Fibroblast of skin of right quadriceps (primary cell): ENCODE results near the gene CACNB1.

Experiments
- DNase-seq: peaks from one replicate; pipeline ENCODE4 v3.0.0-alpha.2; 2013

Gene CACNB1

GRCh38 chr17:39197380-39198185 lies at the start of gene CACNB1:
Gene CACNB1, minus strand, starts transcription at chr17:39197669. Its CDS starts 174 bp downstream, at chr17:39197495.
- peak; percentile 79 for DNase-seq

GRCh38 chr17:39246274-39246673 lies 48.8 kb upstream of the CACNB1 start:
- DNase-seq: no peak

DNA sequence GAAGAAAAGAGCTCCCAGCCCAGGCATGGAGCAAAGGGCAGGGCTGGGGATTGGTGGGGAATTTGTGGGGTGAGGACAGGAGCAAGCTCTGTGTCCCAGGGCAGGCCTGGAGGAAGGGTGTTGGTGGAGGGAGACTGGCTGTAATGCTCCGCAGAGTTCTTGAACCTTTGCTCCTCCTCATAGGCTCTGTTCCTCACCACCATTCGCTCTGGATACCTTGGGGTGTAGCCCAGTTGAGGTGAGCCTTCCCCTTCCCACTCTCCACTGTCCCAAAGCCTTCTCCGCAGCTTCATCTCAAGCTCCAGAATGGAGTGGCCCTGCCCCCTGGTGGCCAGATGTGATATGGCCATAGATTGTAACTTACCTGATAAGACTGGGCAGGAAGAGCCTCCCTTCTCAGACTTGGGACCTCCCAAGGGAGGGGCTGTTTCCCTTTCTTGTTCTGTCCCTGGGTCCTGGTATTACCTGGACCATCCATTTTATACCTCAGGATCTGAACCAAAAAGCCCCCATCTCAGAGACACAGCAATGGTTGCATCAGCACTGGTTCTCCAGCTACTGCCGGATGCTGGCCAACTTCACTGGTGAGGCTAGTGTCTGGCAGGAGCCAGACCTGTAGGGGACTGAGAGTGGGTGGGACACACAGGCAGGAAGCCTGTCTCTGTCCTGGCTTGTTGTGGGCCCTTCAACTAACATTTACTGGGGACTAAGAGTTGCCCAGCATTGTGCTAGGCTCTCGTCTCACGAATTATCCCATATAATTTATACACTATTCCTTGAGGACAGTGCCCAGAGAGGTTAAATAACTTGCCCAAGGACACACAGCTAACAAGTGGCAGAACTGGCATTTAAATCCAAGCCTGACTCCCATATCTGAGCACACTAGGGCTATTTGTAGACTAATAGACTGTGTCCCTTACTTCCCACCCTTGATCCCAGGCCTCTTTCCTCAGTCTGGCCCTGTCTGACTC lies 47.4 kb upstream of the CACNB1 start:
- peak; percentile 74 for DNase-seq

DNA sequence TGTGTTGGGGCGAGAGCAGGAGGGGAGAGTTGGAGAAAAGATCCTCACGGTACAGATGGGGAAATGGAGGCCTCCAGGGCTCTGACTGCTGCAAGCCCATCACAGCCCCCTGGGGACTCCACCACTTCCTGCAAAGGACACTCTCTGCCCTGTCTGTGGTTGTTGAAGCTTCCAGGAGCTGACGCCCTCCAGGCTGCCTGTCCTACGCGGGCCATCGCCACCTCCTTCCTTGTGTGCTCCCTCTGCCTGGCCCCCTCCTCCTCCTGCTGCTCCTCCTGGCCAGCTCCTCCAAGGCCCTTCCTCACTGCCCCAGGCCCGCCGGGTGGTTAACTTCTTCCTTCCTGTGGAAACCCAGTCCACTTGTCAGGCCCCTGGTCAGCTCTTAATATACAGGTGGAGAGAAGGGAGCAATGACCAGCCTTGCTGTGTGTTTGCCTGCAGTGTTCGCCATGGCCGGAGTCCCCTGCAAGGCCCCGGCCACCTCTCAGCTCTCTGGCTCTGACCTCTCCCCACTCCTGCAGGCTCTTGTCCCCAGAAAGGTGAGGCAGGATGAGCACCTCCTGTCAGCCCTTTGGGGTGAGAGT lies 46.6 kb upstream of the CACNB1 start:
- DNase-seq: peak; percentile 45

DNA sequence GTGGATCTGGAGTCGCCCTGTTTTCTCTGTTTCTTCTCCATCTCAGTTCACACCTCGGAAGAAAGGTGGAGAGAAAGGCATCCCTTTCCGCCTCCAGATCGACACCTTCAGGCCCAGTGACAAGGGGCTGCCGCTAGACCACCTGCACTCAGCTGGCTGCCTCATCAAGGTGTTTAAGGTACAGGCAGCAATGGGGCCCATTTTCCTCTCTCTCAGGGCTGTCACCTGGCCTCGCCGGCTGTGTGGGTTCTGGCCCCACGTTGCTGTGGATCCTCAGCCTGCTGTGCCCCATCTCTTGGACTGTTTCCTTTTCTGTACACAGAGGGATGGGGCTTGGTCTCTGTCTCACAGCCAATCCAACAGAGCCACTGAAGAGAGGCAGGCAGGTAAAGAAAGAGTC lies 45.7 kb upstream of the CACNB1 start:
- DNase-seq: no peak

DNA sequence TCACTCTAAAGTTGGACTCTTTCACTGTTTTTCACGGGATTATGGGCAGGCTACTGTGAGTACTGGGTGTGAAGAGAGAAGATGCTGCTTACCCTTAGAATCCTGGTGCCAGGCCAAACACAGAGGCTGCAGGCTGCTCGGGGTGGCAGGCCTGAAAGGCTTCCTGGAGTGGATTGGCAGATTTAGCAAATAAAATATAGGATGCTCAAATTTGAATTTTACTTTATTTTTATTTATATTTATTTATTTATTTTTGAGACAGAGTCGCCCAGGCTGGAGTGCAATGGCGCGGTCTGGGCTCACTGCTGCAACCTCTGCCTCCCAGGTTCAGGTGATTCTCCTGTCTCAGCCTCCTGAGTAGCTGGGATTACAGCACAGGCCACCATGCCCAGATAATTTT lies 43.2 kb upstream of the CACNB1 start:
- DNase-seq: no peak

DNA sequence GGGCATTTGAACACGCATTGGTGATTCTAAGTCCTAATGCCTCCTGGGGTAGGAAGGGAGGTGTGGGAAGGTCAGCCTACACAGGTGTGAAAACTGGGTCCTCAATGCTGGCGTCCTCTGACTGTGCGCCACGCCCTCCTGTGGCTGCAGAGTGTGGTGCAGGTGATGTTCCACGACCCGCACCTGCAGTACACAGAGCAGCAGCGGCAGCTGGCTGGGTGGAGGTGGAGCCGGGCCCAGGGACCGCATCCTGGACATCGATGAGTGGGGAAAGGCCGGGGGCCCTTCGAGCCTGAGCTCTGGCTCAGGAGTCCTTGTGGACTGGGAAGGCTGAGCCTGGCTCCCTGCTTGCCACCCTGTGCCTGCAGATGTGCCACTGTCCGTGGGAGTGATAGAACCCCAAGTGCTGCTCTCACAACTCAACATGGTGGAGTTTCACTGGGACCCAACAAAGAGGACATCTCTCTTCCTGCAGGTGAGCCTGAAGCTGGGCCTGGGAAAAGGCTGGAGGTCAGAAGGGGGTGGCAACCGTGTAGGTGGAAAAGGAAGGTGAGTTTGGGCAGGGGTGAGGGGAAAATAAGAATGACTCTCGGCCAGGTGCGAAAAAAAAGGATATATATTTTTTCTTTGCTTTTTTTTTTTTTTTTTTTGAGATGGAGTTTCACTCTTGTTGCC lies 42.3 kb upstream of the CACNB1 start:
- DNase-seq: no peak

- DNase-seq: no peak
Observed at GRCh38 chr17:39238311-39238972, 41.0 kb upstream of the CACNB1 start.

- DNase-seq: no peak
Observed at GRCh38 chr17:39237586-39237985, 40.1 kb upstream of the CACNB1 start.

DNA sequence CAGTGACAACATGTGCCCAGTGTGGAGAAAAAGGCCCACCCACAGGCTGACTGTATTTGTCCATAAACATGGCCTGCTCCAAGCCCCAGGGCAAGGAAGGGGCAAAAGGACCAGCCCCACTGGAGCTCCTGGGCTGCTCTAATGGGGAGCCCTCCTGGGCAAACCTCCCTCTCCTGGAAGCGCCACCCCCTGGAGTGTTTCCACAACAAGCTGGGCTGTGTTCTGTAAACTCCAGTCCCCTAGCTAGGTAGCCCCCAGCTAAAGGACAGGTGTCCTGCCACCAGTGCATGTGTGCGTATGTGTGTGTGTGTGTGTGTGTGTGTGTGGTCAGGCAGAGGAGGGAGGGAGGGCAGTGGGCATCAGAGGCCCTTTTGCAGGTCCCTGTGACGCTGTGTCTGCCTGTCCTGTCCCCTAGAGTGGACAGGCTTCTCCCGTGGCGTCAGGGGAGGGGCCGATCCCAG lies 39.5 kb upstream of the CACNB1 start:
- no peak for DNase-seq

- no peak for DNase-seq
Observed at GRCh38 chr17:39236450-39236927, 39.0 kb upstream of the CACNB1 start.

GRCh38 chr17:39235555-39236449 lies 38.3 kb upstream of the CACNB1 start:
- peak; percentile 57 for DNase-seq

DNA sequence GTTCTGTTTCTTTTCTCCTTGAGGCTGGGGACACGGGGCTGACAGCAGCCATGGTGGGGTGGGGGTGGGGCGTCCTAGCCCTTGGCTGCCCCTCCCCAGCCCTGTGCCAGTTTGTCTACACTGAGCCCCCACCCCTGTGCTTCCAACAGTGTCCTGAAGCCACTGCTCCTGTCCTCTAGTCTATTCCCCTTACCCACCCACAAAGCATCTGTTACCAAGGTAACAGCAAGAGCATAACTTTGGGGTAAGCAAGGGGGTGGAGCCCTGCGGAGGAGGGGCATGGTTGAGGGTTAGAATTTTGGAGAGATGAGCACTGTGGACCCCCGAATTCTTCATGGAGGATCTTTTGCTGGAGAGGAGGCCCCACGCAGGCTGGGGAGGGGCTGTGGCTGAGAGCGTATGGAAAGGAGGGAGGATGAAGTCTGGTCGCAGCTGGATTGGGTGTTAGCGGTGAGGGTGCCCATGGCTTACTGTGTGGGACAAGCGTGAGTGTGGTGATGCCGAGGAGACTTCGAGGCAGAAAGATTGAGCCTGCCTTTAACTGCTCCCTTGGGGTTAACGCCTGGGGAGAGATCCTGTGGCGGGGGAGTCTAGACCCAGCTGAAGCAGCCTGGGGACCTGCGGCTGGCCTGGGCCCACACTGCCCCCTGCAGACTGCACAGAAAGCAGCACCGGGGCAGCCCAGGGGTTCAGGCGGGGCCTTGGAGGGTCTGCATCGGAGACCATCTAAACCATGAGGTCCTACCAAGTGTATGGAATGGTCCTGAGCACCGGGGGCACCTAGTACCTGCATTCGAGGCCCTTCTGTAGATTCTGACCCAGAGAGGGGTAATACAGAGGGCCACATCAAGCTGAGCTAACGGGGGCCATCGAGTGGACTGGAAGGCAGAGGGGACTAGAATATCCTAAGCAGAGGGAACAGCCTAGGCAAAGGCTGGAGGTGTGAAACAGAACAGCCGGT lies 34.4 kb upstream of the CACNB1 start:
- DNase-seq: peak; percentile 57

DNA sequence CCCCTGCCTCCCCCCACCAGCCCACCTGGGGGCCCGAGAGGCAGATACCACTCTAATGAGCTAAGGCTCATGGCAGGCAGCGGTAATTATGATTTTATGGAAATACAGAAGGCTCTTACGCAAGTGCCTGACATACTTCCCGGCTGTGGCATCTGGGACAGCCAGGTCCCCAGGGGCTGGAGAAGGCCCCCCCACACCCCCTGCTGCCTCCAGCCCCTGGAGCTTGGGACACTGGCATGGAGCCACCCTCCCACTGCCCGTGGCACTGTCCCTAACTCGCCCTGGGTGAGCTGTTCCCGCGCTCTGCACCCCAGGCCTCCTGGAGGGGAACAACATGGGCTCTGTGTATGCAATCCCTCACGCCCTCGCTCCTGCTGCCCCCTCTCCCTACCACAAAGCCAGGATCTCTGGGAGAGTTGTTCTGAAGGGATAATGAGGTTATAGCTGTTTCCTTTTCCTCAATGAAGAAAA lies 33.7 kb upstream of the CACNB1 start:
- peak; percentile 42 for DNase-seq

DNA sequence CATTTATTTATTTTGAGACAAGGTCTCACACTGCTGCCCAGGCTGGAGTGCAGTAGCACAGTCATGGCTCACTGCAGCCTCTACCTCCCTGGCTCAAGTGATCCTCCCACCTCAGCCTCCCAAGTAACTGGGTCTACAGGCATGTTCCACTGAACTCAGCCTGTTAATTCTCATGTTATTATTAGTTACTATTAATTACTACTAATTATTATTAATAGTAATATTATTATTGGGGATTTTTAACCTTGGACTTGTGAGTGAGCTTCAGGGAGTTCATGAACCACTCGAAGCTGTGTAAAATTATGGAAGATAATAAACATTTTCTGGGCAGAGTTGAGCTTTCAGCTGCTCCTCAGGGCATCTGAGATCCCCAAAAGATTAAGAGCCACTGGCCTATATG lies 32.9 kb upstream of the CACNB1 start:
- DNase-seq: no peak

GRCh38 chr17:39229274-39229913 lies 31.9 kb upstream of the CACNB1 start:
- DNase-seq: peak; percentile 45

GRCh38 chr17:39227364-39227919 lies 30.0 kb upstream of the CACNB1 start:
- DNase-seq: no peak

DNA sequence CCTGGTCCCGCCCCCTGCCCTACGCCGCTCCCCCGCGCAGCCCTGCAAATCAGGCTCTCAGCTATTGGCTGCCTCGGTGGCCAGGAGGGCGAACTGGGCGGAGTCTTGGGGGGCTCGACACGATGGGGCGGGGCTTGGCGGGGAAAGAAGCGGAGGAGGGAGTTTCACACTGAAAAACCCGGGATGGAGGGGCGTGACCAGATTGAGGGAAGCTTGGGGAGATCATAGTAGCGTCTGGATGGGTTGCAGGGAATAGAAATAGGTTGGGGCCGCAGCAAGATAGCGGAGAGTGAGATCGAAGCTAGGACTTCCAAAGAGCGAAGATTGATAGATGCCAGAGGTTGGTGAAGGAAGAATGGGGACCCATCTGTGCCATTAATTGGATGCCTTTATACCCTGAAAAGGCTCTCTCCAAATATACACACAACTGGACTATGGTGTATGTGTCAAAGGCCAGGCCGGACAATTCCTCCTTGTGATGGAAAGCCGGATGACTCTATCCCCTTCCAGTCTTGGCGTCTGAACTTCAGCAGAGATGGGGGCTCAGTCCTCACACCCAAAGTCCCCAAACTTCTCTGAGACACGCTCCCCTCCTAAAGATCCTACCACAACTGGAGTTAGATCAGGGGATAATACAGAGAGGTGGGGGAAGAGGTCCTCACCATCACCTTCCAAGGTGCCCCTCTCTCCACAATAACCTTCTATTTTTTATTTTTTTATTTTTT lies 28.7 kb upstream of the CACNB1 start:
- DNase-seq: peak; percentile 67
